Body of pancreas (tissue), 4 donors: ENCODE measurements around the gene SLC39A2. TPM values are rescaled to one million over a fixed set of nuclear protein-coding genes. Genes with fewer than 3 reads are reported as not detected.

ENCODE experiments used
- ATAC-seq: fragments of 150-250 bp; one replicate; pipeline ENCODE4 v1.9.1; 2016
- DNase-seq, 4 donors: peaks; one replicate each; pipeline ENCODE4 v3.0.0-alpha.2; 2019
- H3K27ac ChIP-seq, 4 donors: fragments of 200-600 bp; sonication (generic); 1 replicate in 3 of 4; 2 replicates in 1 of 4; pipeline versions ENCODE4 v1.5.1 to v1.6.1; 2016 to 2019; ENCODE audit warnings: mild to moderate bottlenecking in 1 of 4, mixed read lengths in 1 of 4, moderate library complexity in 1 of 4
- H3K27me3 ChIP-seq, 2 donors: fragments of 200-600 bp; sonication (generic); one replicate each; pipeline ENCODE4 v1.6.0; 2016; ENCODE audit warnings: mild to moderate bottlenecking in 1 of 2
- H3K36me3 ChIP-seq, 2 donors: fragments of 200-600 bp; sonication (generic); replicated peaks in 1 of 2; 2 replicates each; pipeline ENCODE4 v1.5.1; 2016; ENCODE audit warnings: low read depth in 2 of 2; ENCODE audit not compliant: insufficient read depth in 1 of 2
- H3K4me1 ChIP-seq: fragments of 200-600 bp; sonication (generic); one replicate; pipeline ENCODE4 v1.6.0; 2016
- H3K4me3 ChIP-seq, 2 donors: fragments of 200-600 bp; sonication (generic); 1 replicate in 1 of 2; 2 replicates in 1 of 2; pipeline ENCODE4 v1.5.1; 2016 to 2019
- H3K9me3 ChIP-seq, 3 donors: fragments of 200-600 bp; sonication (generic); 1 replicate in 2 of 3; 2 replicates in 1 of 3; pipeline ENCODE4 v1.5.1; 2016
- CTCF ChIP-seq, 7 experiments: fragments of 450-650 bp in 4 of 7; fragments of 200-600 bp in 3 of 7; sonication (generic) in 3 of 7; IDR thresholded peaks; one replicate each; pipeline ENCODE4 v1.5.1; 2016 to 2019; ENCODE audit warnings: antibody characterized with exemption in 7 of 7
- POLR2A ChIP-seq, 3 donors: fragments of 450-650 bp; IDR thresholded peaks; one replicate each; pipeline ENCODE4 v1.6.1; 2016; ENCODE audit warnings: antibody characterized with exemption in 3 of 3, mild to moderate bottlenecking in 2 of 3
- WGBS, 2 donors: methylation state at CpG; one replicate each; pipeline ENCODE4 v1.1.5; 2017; 5-methylcytosine and 5-hydroxymethylcytosine counted together
- intact Hi-C: fragments of 100-400 bp; cut with DNase I; formaldehyde crosslinking; loops from one replicate; pipeline ENCODE4 v1.15.1; 2023
- total RNA-seq, 2 donors: library from RNA; depleted of rRNA; stranded (reverse); fragments of >200 nt; gene quantifications; one replicate each; pipeline ENCODE4 v1.1.0, GENCODE V29; 2016

Gene SLC39A2
- total RNA-seq, 2 donors from 2014 or later = not detected

GRCh38 chr14:20996521-20996920, 2.6 kb upstream of the SLC39A2 start:
- no peak overlapping the region for H3K4me3 ChIP-seq
- no peaks in the 10 kb centered on the region for H3K27me3 ChIP-seq
- 81% methylated on average over 14 of the region's 14 CpGs for WGBS, 2 donors
- TF ChIP-seq POLR2A (IDR thresholded peaks at IDR 0.05) = no peak
- TF ChIP-seq CTCF (IDR thresholded peaks at IDR 0.05) = no peak
- peaks cover 5% of the 10 kb centered on the region for H3K4me1 ChIP-seq
- H3K36me3 ChIP-seq = peaks cover 23 to 35% of the 10 kb centered on the region in 2 donors
- intact Hi-C loops = no loop called here
- no peak for ATAC-seq
- DNase-seq = no peak
- H3K9me3 ChIP-seq = no peaks in the 10 kb centered on the region
- no peak overlapping the region for H3K27ac ChIP-seq

DNA sequence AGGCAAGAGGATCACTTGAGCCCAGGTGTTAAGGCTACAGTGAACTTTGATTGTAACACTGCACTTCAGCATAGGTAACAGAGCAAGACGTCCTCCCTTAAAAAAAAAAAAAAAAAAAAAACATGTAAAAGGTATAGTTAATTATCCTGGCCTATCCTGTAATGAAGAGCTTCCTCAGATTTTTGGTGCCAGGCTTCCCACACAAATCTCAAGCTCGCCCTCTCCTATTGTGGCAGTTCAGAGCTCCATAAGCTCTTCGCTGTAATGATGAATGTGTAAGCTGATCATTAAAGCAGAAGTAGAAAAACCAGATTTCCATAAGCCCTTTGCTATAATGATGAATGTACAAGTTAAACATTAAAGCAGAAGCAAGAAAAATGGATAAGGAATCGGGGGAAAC, 2.0 kb upstream of the SLC39A2 start:
- H3K27me3 ChIP-seq = no peaks in the 10 kb centered on the region
- TF ChIP-seq CTCF (IDR thresholded peaks at IDR 0.05) (no peak), POLR2A (IDR thresholded peaks at IDR 0.05) (no peak)
- H3K9me3 ChIP-seq = no peaks in the 10 kb centered on the region
- 52% methylated on average over 4 of the region's 4 CpGs for WGBS, 2 donors
- no peaks in the 10 kb centered on the region for H3K4me1 ChIP-seq
- H3K27ac ChIP-seq = no peak overlapping the region
- no peak for DNase-seq
- H3K36me3 ChIP-seq = peaks cover 23 to 35% of the 10 kb centered on the region in 2 donors
- no peak overlapping the region for H3K4me3 ChIP-seq
- intact Hi-C loops = no loop called here
- no peak for ATAC-seq

GRCh38 chr14:20997564-20997963, 1.5 kb upstream of the SLC39A2 start:
- DNase-seq = no peak
- no peak for TF ChIP-seq CTCF (IDR thresholded peaks at IDR 0.05)
- TF ChIP-seq POLR2A (IDR thresholded peaks at IDR 0.05) = no peak
- WGBS, 2 donors = 56 to 67% methylated on average over 6 of the region's 6 CpGs
- Histone ChIP-seq H3K4me3 (no peak overlapping the region), H3K36me3 (peaks cover 23 to 32% of the 10 kb centered on the region in 2 donors), H3K9me3 (no peaks in the 10 kb centered on the region), H3K27me3 (no peaks in the 10 kb centered on the region), H3K4me1 (no peaks in the 10 kb centered on the region), H3K27ac (no peak overlapping the region)
- intact Hi-C loops = no loop called here
- ATAC-seq = no peak

- no peak for ATAC-seq
- H3K27ac ChIP-seq = no peak overlapping the region
- no peak for DNase-seq
- 60 to 74% methylated on average over 3 of the region's 3 CpGs for WGBS, 2 donors
- H3K36me3 ChIP-seq = peaks cover 19 to 27% of the 10 kb centered on the region in 2 donors
- H3K9me3 ChIP-seq = no peaks in the 10 kb centered on the region
- no peaks in the 10 kb centered on the region for H3K4me1 ChIP-seq
- no peak for TF ChIP-seq POLR2A (IDR thresholded peaks at IDR 0.05)
- H3K4me3 ChIP-seq = no peak overlapping the region
- H3K27me3 ChIP-seq = no peaks in the 10 kb centered on the region
- intact Hi-C loops = no loop called here
Measured at GRCh38 chr14:20998139-20998538, 954 bp upstream of the SLC39A2 start.

DNA sequence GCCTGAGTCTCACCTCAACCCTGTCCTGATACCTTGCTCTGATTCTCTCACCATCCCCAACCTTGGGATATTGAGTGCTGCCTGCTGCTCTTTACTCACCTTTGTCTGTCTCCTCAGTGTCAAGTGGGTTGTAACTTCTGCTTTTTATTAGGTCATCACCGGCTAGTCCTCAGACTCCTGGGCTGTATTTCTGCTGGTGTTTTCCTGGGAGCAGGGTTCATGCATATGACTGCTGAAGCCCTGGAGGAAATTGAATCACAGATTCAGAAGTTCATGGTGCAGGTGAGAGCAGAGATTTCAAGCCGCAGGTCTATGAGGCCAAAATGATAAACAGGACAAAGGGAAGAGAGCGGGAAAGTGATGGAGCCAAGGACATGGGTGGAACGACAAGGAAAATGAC, 498 bp downstream of the SLC39A2 start:
- ATAC-seq = no peak
- H3K36me3 ChIP-seq = peaks cover 16 to 21% of the 10 kb centered on the region in 2 donors
- H3K27me3 ChIP-seq = no peaks in the 10 kb centered on the region
- H3K4me3 ChIP-seq = no peak overlapping the region
- WGBS, 2 donors = 66 to 71% methylated on average over 4 of the region's 4 CpGs
- DNase-seq = no peak
- H3K27ac ChIP-seq = no peak overlapping the region
- H3K9me3 ChIP-seq = no peaks in the 10 kb centered on the region
- H3K4me1 ChIP-seq = no peaks in the 10 kb centered on the region
- TF ChIP-seq CTCF (IDR thresholded peaks at IDR 0.05) = no peak
- no peak for TF ChIP-seq POLR2A (IDR thresholded peaks at IDR 0.05)
- intact Hi-C loops = no loop called here
